B cell (primary cell): ENCODE measurements around the gene RASA2. TPM values are rescaled to one million over a fixed set of nuclear protein-coding genes. Genes with fewer than 3 reads are reported as not detected.

ENCODE experiments used
- ATAC-seq: fragments of 200-7000 bp; cut with Tn5 transposase; one replicate; pipeline ENCODE4 v1.10.0; 2021; ENCODE audit warnings: low read depth, mild to moderate bottlenecking, moderate number of reproducible peaks, moderate library complexity
- CTCF ChIA-PET: fragments of 350-600 bp; sonication (Branson Sonifier 250); formaldehyde crosslinking; loops from one replicate; lab custom pipeline; 2021; ENCODE audit warnings: antibody characterized with exemption, inconsistent platforms; lab: Charles Lee
- POLR2A ChIA-PET: fragments of 350-600 bp; sonication (Branson Sonifier 250); formaldehyde crosslinking; loops from one replicate; lab custom pipeline; 2021; ENCODE audit warnings: antibody characterized with exemption; lab: Charles Lee
- DNase-seq: peaks from one replicate; pipeline ENCODE4 v3.0.0; 2013
- H2AFZ ChIP-seq: 2 replicates; pipeline ENCODE4 v1.6.1; 2012; ENCODE audit warnings: mild to moderate bottlenecking, low read depth, low read length; ENCODE audit not compliant: insufficient read depth, poor library complexity, severe bottlenecking
- H3K27ac ChIP-seq, 2 donors: 1 replicate in 1 of 2; 2 replicates in 1 of 2; pipeline ENCODE4 v1.5.1; 2012 to 2013; ENCODE audit warnings: low read length in 2 of 2, mild to moderate bottlenecking in 2 of 2, moderate library complexity in 1 of 2
- H3K27me3 ChIP-seq, 4 experiments: fragments of 200-600 bp in 1 of 4; sonication (generic) in 1 of 4; replicated peaks in 1 of 4; 1 replicate in 2 of 4; 2 replicates in 2 of 4; pipeline versions ENCODE4 v1.6.1 to v1.7.0; 2013 to 2016; ENCODE audit warnings: low read length in 3 of 4, mild to moderate bottlenecking in 2 of 4, mixed read lengths in 1 of 4, moderate library complexity in 1 of 4; ENCODE audit not compliant: insufficient read depth in 4 of 4, control insufficient read depth in 3 of 4; ENCODE audit errors: control extremely low read depth in 1 of 4
- H3K36me3 ChIP-seq, 2 experiments: replicated peaks in 1 of 2; 1 replicate in 1 of 2; 2 replicates in 1 of 2; pipeline versions ENCODE4 v1.6.1 to v1.7.1; 2013; ENCODE audit warnings: low read length in 1 of 2; ENCODE audit not compliant: insufficient read depth in 2 of 2, control insufficient read depth in 1 of 2; ENCODE audit errors: control extremely low read depth in 1 of 2, extremely low read depth in 1 of 2
- H3K4me1 ChIP-seq, 2 donors: fragments of 200-600 bp in 1 of 2; sonication (generic) in 1 of 2; 1 replicate in 1 of 2; 2 replicates in 1 of 2; pipeline versions ENCODE4 v1.5.1 to v1.6.1; 2013 to 2017; ENCODE audit warnings: low read length in 2 of 2; ENCODE audit not compliant: control insufficient read depth in 2 of 2, insufficient read depth in 2 of 2
- H3K4me2 ChIP-seq: replicated peaks from 2 replicates; pipeline ENCODE3; 2012; ENCODE audit warnings: mild to moderate bottlenecking, low read depth, low read length; ENCODE audit not compliant: poor library complexity, severe bottlenecking
- H3K4me3 ChIP-seq, 5 experiments: fragments of 200-600 bp in 1 of 5; sonication (generic) in 1 of 5; 1 replicate in 3 of 5; 2 replicates in 2 of 5; pipeline versions ENCODE4 v1.5.1 to v1.7.0; 2011 to 2016; ENCODE audit warnings: low read length in 4 of 5, mild to moderate bottlenecking in 4 of 5, low read depth in 2 of 5, control low read depth in 1 of 5, moderate library complexity in 1 of 5; ENCODE audit not compliant: insufficient read depth in 1 of 5; ENCODE audit errors: control extremely low read depth in 1 of 5, extremely low read depth in 1 of 5
- H3K79me2 ChIP-seq: fragments of 200-600 bp; sonication (generic); one replicate; pipeline ENCODE4 v1.6.0; 2016; ENCODE audit warnings: low read length; ENCODE audit not compliant: control insufficient read depth, insufficient read depth
- H3K9ac ChIP-seq: fragments of 200-600 bp; sonication (generic); 2 replicates; pipeline ENCODE4 v1.6.1; 2017; ENCODE audit warnings: mild to moderate bottlenecking, low read length, moderate library complexity
- H3K9me3 ChIP-seq, 3 donors: one replicate each; pipeline versions ENCODE4 v1.6.1 to v1.7.1; 2013; ENCODE audit warnings: low read length in 2 of 3; ENCODE audit not compliant: control insufficient read depth in 2 of 3, insufficient read depth in 1 of 3; ENCODE audit errors: control extremely low read depth in 1 of 3
- H4K20me1 ChIP-seq: 2 replicates; pipeline ENCODE4 v1.6.0; 2012; ENCODE audit warnings: mild to moderate bottlenecking, low read length; ENCODE audit not compliant: insufficient read depth, control insufficient read depth, poor library complexity, severe bottlenecking
- H3K27ac Mint-ChIP-seq: one replicate; pipeline ENCODE4 v1.8.0; 2021; ENCODE audit warnings: mixed read lengths
- H3K27me3 Mint-ChIP-seq: one replicate; pipeline ENCODE4 v1.8.0; 2021; ENCODE audit warnings: mixed read lengths
- H3K4me1 Mint-ChIP-seq: one replicate; pipeline ENCODE4 v1.8.0; 2021; ENCODE audit warnings: mixed read lengths
- H3K4me3 Mint-ChIP-seq: one replicate; pipeline ENCODE4 v1.8.0; 2021; ENCODE audit warnings: mixed read lengths
- H3K9me3 Mint-ChIP-seq: one replicate; pipeline ENCODE4 v1.8.0; 2022; ENCODE audit warnings: mixed read lengths; ENCODE audit not compliant: insufficient read depth
- EZH2 ChIP-seq: IDR thresholded peaks from 2 replicates; pipeline ENCODE4 v1.6.1; 2012; ENCODE audit warnings: borderline replicate concordance, low read depth, mild to moderate bottlenecking, moderate library complexity, low read length; ENCODE audit not compliant: insufficient read depth, poor library complexity, severe bottlenecking
- WGBS: methylation state at CpG from one replicate; pipeline ENCODE4 v1.1.5; 2013; ENCODE audit warnings: missing lambda C conversion rate; ENCODE audit not compliant: insufficient coverage; 5-methylcytosine and 5-hydroxymethylcytosine counted together
- intact Hi-C: fragments of 100-400 bp; cut with micrococcal nuclease; formaldehyde crosslinking; loops from one replicate; pipeline ENCODE4 v1.10.0; 2022
- polyA plus RNA-seq: library from polyadenylated mRNA; depleted of rRNA; stranded (reverse); fragments of >200 nt; gene quantifications from 2 replicates; pipeline ENCODE4 v1.2.3, GENCODE V29; 2012
- total RNA-seq, 2 donors: library from RNA; stranded (reverse); fragments of 120-200 nt in 1 of 2; gene quantifications; 1 replicate in 1 of 2; 2 replicates in 1 of 2; pipeline versions ENCODE4 v1.2.3 to v1.2.4, GENCODE V29; 2013 to 2022
- TF ChIP-seq, protein P1 (sequence below): fragments of 200-600 bp; IDR thresholded peaks from one replicate; pipeline ENCODE4 v1.8.0; 2022; ENCODE audit warnings: antibody characterized with exemption, mild to moderate bottlenecking

The RASA2 gene
- total and polyA plus RNA-seq, 2 donors (not counting 1 experiment from before 2014, with no cell fraction given) = 12.3 to 47.7 TPM

DNA sequence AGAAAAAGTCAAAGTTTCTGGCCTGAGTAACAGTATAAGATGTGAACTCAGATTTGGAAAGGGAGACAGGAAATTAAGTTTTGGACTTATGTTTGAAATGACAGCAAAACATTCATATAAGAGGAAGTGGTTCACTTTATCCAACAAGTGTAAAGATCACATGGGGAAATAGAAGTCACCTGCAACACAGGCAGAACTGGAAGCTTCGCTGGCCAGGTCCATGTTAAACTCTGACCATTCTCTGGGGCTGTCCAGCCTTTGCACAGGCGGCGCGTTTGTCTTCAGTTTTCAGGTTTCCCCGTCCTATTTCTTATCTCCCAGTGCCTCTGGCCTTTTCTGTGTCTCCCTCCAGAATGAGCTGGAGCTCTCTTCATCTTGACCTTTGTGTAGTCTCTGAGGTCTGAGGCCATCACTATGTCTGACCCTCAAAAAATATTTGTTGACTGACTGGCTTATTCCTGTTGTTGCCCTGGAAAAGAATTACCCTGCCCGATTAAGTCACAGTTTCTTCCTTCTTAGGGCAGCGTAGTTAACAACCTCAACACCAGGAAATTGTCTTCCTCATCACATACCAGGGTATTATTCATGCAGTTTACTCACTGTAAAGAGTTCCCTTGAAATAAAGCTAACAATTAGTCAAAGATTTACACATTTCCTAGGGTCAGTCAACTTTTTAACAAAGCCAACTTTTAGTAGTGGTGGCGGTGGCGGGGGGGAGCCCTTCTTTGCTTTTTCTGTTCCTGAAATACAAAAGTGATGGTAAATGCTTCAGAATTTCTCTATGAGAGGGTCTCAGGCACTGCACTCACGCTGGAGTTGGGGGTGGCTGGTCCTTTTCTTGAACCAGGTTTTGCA, 959 bp upstream of the RASA2 start:
- intact Hi-C loops = loop anchor here (1.0 to 5.0 kb wide), 7 partner anchors 26 to 1093 kb away; partner anchors contain the start of genes ATP1B3, ATR, RNF7 and XRN1
- Histone ChIP-seq H3K79me2 (peaks cover 37% of the 10 kb centered on the region), H4K20me1 (peaks cover 16% of the 10 kb centered on the region), H3K9ac (peak overlapping the region; percentile 65), H3K9me3 (peaks cover 0 to 4% (median 0%) of the 10 kb centered on the region in 3 donors), H3K27me3 (no peaks in the 10 kb centered on the region), H3K4me1 (peaks cover 41 to 49% of the 10 kb centered on the region in 2 donors), H2AFZ (peak overlapping the region; percentile 59), H3K27ac (peak overlapping the region; percentile 62 to 64), H3K4me2 (peak overlapping the region; percentile 90), H3K36me3 (peaks cover 4 to 5% of the 10 kb centered on the region in 2 experiments), H3K4me3 (peak overlapping the region in 4 of 5 experiments; percentile 33 to 66 (median 58))
- ATAC-seq (no peak), DNase-seq (peak; percentile 58)
- Mint-ChIP-seq H3K9me3 (no peaks in the 10 kb centered on the region), H3K27me3 (no peaks in the 10 kb centered on the region), H3K27ac (peak overlapping the region; percentile 94), H3K4me3 (peak overlapping the region; percentile 91), H3K4me1 (peaks cover 58% of the 10 kb centered on the region)
- no peak for TF ChIP-seq EZH2
- TF ChIP-seq, protein P1, sequence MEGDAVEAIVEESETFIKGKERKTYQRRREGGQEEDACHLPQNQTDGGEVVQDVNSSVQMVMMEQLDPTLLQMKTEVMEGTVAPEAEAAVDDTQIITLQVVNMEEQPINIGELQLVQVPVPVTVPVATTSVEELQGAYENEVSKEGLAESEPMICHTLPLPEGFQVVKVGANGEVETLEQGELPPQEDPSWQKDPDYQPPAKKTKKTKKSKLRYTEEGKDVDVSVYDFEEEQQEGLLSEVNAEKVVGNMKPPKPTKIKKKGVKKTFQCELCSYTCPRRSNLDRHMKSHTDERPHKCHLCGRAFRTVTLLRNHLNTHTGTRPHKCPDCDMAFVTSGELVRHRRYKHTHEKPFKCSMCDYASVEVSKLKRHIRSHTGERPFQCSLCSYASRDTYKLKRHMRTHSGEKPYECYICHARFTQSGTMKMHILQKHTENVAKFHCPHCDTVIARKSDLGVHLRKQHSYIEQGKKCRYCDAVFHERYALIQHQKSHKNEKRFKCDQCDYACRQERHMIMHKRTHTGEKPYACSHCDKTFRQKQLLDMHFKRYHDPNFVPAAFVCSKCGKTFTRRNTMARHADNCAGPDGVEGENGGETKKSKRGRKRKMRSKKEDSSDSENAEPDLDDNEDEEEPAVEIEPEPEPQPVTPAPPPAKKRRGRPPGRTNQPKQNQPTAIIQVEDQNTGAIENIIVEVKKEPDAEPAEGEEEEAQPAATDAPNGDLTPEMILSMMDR = no peak
- POLR2A ChIA-PET = interaction anchor here (3.2 kb wide), 1 partner anchor 13 kb away, joined by 46 read pairs; no protein-coding TSS in a partner anchor
- CTCF ChIA-PET = interaction anchor here (0.5 to 2.9 kb wide), 9 partner anchors 9 to 174 kb away, joined by 3 to 18 read pairs (median 3); no protein-coding TSS in a partner anchor
- 21% methylated on average over 8 of the region's 10 CpGs for WGBS
